HEK293T (cell line): ENCODE data around the gene ETV6.

Experiments
- CTCF ChIA-PET: fragments of 350-600 bp; formaldehyde crosslinking; extraction: SDS; loops from one replicate; lab custom pipeline; 2021; ENCODE audit warnings: antibody characterized with exemption, inconsistent platforms; lab: Yijun Ruan, JAX
- POLR2A ChIA-PET: fragments of 350-600 bp; formaldehyde crosslinking; extraction: SDS; loops from one replicate; lab custom pipeline; 2020; ENCODE audit warnings: antibody characterized with exemption, inconsistent platforms; lab: Yijun Ruan, JAX
- DNase-seq: peaks from one replicate; pipeline ENCODE4 v3.0.0; 2012; ENCODE audit warnings: mixed read lengths; ENCODE audit errors: extremely low spot score
- ARNT ChIP-seq: fragments of 450-650 bp; IDR thresholded peaks from 2 replicates; pipeline ENCODE4 v1.6.1; 2017; ENCODE audit warnings: mild to moderate bottlenecking
- BHLHE40 ChIP-seq: fragments of 450-650 bp; IDR thresholded peaks from 2 replicates; pipeline ENCODE4 v1.6.1; 2016; ENCODE audit warnings: mild to moderate bottlenecking, moderate library complexity, borderline replicate concordance
- CTBP1 ChIP-seq: fragments of 450-650 bp; IDR thresholded peaks from 2 replicates; pipeline ENCODE4 v1.6.1; 2016; ENCODE audit warnings: borderline replicate concordance
- ELF4 ChIP-seq: fragments of 450-650 bp; IDR thresholded peaks from 2 replicates; pipeline ENCODE4 v1.6.1; 2017; ENCODE audit warnings: antibody characterized with exemption
- FOXA1 ChIP-seq: fragments of 450-650 bp; IDR thresholded peaks from 2 replicates; pipeline ENCODE4 v1.6.1; 2016; ENCODE audit warnings: mild to moderate bottlenecking
- FOXK2 ChIP-seq: fragments of 450-650 bp; IDR thresholded peaks from 2 replicates; pipeline ENCODE4 v1.6.1; 2016; ENCODE audit warnings: mild to moderate bottlenecking
- FOXM1 ChIP-seq: fragments of 450-650 bp; IDR thresholded peaks from 2 replicates; pipeline ENCODE4 v1.6.1; 2017; ENCODE audit warnings: mild to moderate bottlenecking, borderline replicate concordance
- HDGF ChIP-seq: fragments of 450-650 bp; IDR thresholded peaks from 2 replicates; pipeline ENCODE4 v1.6.1; 2017; ENCODE audit warnings: antibody characterized with exemption, borderline replicate concordance
- L3MBTL2 ChIP-seq: fragments of 450-650 bp; conservative IDR thresholded peaks from 2 replicates; pipeline ENCODE4 v1.6.1; 2016; ENCODE audit warnings: mild to moderate bottlenecking
- LEF1 ChIP-seq: fragments of 450-650 bp; IDR thresholded peaks from 2 replicates; pipeline ENCODE4 v1.6.1; 2017; ENCODE audit warnings: mild to moderate bottlenecking, borderline replicate concordance
- NFRKB ChIP-seq: fragments of 450-650 bp; IDR thresholded peaks from 2 replicates; pipeline ENCODE4 v1.6.1; 2016; ENCODE audit warnings: mild to moderate bottlenecking, moderate library complexity
- PKNOX1 ChIP-seq: fragments of 450-650 bp; IDR thresholded peaks from 2 replicates; pipeline ENCODE4 v1.6.1; 2016
- SP1 ChIP-seq: fragments of 450-650 bp; IDR thresholded peaks from 2 replicates; pipeline ENCODE4 v1.6.1; 2017
- SUZ12 ChIP-seq: fragments of 450-650 bp; IDR thresholded peaks from 2 replicates; pipeline ENCODE4 v1.6.1; 2016; ENCODE audit warnings: mild to moderate bottlenecking
- TARDBP ChIP-seq: fragments of 450-650 bp; IDR thresholded peaks from 2 replicates; pipeline ENCODE4 v1.6.1; 2016
- ZNF384 ChIP-seq: fragments of 450-650 bp; IDR thresholded peaks from 2 replicates; pipeline ENCODE4 v1.6.1; 2016

ETV6 gene

GRCh38 chr12:11804130-11804529 lies 154.7 kb downstream of the ETV6 start:
- DNase-seq = no peak
- POLR2A ChIA-PET = no interaction called here
- CTCF ChIA-PET = no interaction called here
- TF ChIP-seq FOXK2 = no peak
- TF ChIP-seq NFRKB = no peak
- TF ChIP-seq SP1 = no peak
- TF ChIP-seq ZNF384 = no peak
- TF ChIP-seq SUZ12 = no peak
- TF ChIP-seq FOXA1 = no peak
- no peak for TF ChIP-seq PKNOX1
- TF ChIP-seq CTBP1 = no peak
- TF ChIP-seq ELF4 = no peak

- ChIA-PET POLR2A (no interaction called here), CTCF (interaction anchor here (0.7 kb wide), 1 partner anchor 15 kb away, joined by 3 read pairs; no protein-coding TSS in a partner anchor)
- TF ChIP-seq LEF1 = no peak
- no peak for TF ChIP-seq ELF4
- no peak for TF ChIP-seq SP1
- no peak for TF ChIP-seq SUZ12
- no peak for TF ChIP-seq PKNOX1
- no peak for TF ChIP-seq ARNT
- TF ChIP-seq FOXA1 = no peak
- TF ChIP-seq NFRKB = no peak
- no peak for TF ChIP-seq CTBP1
- TF ChIP-seq FOXK2 = no peak
- no peak for TF ChIP-seq BHLHE40
- DNase-seq = no peak
Observed at GRCh38 chr12:11805043-11805442, 155.6 kb downstream of the ETV6 start.

GRCh38 chr12:11805680-11806079 lies 156.2 kb downstream of the ETV6 start:
- no peak for DNase-seq
- POLR2A ChIA-PET = no interaction called here
- TF ChIP-seq HDGF = no peak
- no peak for TF ChIP-seq SUZ12
- TF ChIP-seq TARDBP = no peak
- TF ChIP-seq ZNF384 = no peak
- TF ChIP-seq PKNOX1 = no peak
- no peak for TF ChIP-seq BHLHE40
- no peak for TF ChIP-seq NFRKB
- TF ChIP-seq FOXK2 = no peak
- TF ChIP-seq FOXA1 = no peak
- TF ChIP-seq ELF4 = no peak
- TF ChIP-seq FOXM1 = no peak
- no peak for TF ChIP-seq LEF1
- TF ChIP-seq ARNT = no peak
- TF ChIP-seq SP1 = no peak
- no peak for TF ChIP-seq CTBP1
- no peak for TF ChIP-seq L3MBTL2
- CTCF ChIA-PET = no interaction called here

GRCh38 chr12:11807458-11807857 lies 158.0 kb downstream of the ETV6 start:
- CTCF ChIA-PET = no interaction called here
- TF ChIP-seq BHLHE40 (no peak), NFRKB (no peak), PKNOX1 (no peak), ELF4 (no peak), HDGF (no peak), FOXA1 (no peak), TARDBP (no peak), FOXM1 (no peak), ARNT (no peak), FOXK2 (no peak), SUZ12 (no peak), ZNF384 (no peak), L3MBTL2 (no peak), CTBP1 (no peak), SP1 (no peak), LEF1 (no peak)
- POLR2A ChIA-PET = no interaction called here
- DNase-seq = no peak

GRCh38 chr12:11808931-11809330 lies 159.5 kb downstream of the ETV6 start:
- TF ChIP-seq FOXK2 (no peak), FOXA1 (no peak), ARNT (no peak), ELF4 (no peak), SUZ12 (no peak), BHLHE40 (no peak), NFRKB (no peak), HDGF (no peak), LEF1 (no peak), ZNF384 (no peak)

GRCh38 chr12:11810206-11810545 lies 160.7 kb downstream of the ETV6 start:
- DNase-seq = no peak
- POLR2A ChIA-PET = no interaction called here
- TF ChIP-seq NFRKB = no peak
- no peak for TF ChIP-seq FOXM1
- no peak for TF ChIP-seq BHLHE40
- TF ChIP-seq FOXK2 = no peak
- no peak for TF ChIP-seq FOXA1
- no peak for TF ChIP-seq L3MBTL2
- no peak for TF ChIP-seq TARDBP
- TF ChIP-seq ELF4 = no peak
- TF ChIP-seq SP1 = no peak
- TF ChIP-seq CTBP1 = no peak
- TF ChIP-seq SUZ12 = no peak
- no peak for TF ChIP-seq ARNT
- TF ChIP-seq ZNF384 = no peak
- no peak for TF ChIP-seq PKNOX1
- CTCF ChIA-PET = no interaction called here

More at GRCh38 chr12:11808931-11809330, 159.5 kb downstream of the ETV6 start:
- ChIA-PET CTCF (no interaction called here), POLR2A (no interaction called here)
- no peak for DNase-seq
